DND-41 (cell line): ENCODE results near the gene TSPEAR.

ENCODE experiments used
- EZH2 ChIP-seq: IDR thresholded peaks from 3 replicates; pipeline ENCODE4 v1.6.1; 2012; ENCODE audit warnings: borderline replicate concordance, low read depth, mild to moderate bottlenecking, moderate library complexity, low read length, inconsistent platforms; ENCODE audit not compliant: severe bottlenecking
- TF ChIP-seq, protein P1 (sequence below): IDR thresholded peaks from 2 replicates; pipeline ENCODE4 v1.5.1; 2012; ENCODE audit warnings: borderline replicate concordance, low read length, moderate library complexity, mild to moderate bottlenecking; ENCODE audit not compliant: poor library complexity, severe bottlenecking; ENCODE audit errors: extremely low read depth

DNA sequence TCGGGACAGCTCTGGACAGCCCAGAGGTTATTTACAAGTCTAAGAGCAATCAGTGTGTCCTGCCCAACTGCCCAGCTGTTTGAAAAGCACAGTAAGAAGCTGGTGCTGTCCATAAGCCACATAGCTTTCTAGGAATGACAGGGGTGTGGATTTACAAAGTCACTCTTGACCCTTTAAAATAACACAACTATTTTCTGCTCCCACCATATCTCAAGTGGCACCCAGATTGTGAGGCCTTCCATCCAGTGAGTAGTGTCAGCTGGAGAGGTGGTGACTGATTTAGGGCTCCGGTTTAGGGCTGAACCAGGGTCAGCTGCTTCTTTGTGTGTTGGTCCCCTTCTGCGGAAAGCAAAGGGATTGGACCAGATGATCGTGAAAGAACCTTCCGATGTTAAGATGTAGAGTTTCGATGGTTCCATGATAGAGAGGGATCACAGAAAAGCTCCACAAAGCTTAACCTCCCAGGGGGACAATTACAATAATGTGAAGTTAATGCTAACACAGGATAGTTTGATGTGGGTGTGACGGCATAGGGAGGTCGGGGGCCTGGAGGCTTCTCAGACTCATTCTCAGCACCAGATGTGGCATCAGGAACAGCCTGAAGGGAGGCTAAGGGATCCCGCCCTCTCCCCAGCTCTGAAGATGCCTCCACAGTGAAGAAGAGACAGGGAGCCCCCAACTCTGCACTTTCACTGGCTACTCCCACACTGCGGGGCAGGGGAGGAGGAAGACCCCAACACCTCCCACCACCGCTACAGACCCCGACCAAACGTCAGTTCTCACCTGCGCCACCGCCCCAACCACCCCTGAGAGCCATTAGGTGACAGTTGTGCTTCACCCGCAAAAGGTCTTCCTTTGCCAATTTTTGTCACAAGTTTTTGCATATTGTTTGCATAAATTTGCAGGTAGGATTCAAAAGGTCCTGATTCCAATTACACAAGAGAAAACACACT lies 215.5 kb downstream of the TSPEAR start:
- TF ChIP-seq, protein P1, sequence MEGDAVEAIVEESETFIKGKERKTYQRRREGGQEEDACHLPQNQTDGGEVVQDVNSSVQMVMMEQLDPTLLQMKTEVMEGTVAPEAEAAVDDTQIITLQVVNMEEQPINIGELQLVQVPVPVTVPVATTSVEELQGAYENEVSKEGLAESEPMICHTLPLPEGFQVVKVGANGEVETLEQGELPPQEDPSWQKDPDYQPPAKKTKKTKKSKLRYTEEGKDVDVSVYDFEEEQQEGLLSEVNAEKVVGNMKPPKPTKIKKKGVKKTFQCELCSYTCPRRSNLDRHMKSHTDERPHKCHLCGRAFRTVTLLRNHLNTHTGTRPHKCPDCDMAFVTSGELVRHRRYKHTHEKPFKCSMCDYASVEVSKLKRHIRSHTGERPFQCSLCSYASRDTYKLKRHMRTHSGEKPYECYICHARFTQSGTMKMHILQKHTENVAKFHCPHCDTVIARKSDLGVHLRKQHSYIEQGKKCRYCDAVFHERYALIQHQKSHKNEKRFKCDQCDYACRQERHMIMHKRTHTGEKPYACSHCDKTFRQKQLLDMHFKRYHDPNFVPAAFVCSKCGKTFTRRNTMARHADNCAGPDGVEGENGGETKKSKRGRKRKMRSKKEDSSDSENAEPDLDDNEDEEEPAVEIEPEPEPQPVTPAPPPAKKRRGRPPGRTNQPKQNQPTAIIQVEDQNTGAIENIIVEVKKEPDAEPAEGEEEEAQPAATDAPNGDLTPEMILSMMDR: no peak
- TF ChIP-seq EZH2: no peak
